ENCODE data around the gene PIK3R6.
A peak's percentile ranks its signal among the peaks of the same experiment; 100 is the strongest.

The PIK3R6 gene

DNA sequence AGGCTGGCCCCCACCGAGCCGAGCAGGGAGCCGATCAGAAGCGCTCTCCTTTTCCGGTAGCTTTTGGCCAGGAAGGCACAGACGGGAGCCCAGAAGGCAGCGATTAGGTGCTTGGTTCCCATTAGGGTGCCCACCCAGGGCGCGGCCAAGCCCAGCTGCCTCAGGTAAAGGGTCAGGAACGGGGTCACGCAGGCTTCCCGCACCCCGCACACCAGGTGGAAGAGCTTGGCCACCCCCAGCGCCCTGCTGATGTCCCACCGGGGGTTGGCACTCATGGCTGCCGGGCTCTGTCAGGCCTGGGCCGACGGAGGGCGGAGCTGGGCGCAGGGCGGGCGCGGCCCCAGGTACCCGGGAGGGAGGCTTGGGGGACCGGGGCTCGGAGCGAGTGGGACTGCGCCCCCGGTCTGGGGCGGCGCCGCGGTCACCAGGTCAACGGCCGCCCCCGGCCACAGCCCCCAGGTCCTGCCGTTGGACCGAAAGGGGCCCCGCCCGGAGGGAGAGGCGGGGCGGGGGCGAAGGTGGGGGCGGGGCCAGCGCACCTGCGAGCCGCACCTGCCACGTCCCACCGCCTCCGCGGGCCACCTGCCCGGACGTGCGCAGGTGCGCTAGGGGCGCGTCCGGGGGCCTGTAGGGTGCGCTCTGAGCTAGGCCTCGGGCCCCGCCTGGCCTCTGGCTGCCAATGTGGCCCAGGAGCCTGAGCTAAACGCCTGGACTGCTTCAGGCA is 68.5 kb downstream of the PIK3R6 start, which contains the start of gene MFSD6L:
MFSD6L (minus strand) TSS at position 520 of the 724 bp plus-strand sequence; CDS start at position 275, 245 bp downstream.
- DNase-seq = no peak

DNA sequence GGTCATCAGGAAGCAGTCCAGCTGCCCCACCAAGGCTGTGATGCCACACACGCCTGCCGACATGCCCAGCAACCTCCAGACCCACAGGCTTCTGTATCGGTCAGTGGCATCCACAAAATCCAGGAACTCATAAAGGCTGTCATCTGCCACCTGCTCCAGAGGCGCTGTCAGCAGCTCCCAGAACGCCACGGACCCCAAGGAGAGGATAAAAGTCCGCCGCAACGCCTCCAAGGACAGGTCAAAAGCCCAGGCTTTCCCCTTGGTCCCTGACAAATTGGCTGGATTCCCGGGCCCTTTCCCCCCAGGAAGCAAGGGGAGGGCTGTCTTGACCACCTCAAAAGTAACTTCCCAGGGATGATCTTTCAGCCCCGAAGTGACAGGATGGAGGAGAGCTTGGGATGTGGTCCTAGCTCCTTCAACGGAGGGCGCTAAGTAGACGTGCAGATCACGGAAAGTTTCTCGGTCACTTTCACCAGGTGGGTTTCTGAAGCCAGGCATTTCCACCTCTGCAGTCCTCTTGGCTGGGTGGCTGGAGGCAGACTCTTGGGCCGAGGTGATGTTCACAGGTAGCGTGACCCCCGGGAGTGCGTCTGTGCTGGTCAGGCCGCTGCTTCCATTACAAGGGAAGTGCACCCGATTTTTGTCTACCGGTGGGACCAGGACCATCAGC is 69.2 kb downstream of the PIK3R6 start:
- DNase-seq = no peak

DNA sequence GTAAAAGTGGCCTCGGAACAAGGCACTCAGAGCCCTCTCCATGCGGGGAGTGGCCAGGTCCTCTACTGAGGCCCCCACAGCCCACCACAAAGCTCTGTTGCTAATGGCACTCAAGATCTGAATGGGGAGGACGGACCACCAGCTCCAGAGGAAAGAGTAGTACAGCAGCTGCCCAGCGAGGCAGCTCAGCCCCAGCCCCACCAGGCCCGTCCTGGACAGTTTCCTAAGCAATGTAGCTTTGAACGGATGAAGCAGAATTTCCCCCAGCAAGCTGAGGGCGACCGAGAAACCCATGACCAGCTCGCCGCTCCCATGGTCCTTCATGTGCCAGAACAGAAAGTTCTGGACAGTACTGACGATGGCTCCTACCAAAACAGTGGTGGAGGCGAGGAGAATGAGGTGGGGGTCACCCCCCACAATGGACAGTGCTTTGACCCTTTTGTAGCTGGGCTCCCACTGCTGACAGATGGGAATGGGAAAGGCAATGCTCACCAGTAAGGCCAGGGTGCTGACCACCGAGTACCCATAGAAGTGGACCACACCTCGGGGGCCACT is 69.8 kb downstream of the PIK3R6 start:
- no peak for DNase-seq

DNA sequence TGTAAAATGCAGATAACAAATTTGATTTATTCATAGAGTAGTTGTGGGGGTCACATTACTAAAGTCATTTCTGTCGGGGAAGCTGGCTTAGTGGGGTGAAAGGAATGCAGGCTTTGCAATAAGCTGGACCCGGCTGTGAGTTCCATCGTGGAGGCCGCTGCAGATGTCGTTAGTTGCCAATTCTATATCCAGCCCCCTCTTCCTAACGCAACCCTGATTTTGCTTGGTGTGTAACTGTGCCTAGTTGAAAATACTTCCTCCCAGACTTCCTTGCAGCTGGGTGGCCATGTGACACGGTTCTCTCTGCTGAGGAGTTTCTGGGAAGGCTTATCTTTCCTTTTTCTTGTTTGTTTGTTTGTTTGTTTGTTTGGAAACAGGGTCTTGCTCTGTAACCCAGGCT is 72.8 kb downstream of the PIK3R6 start:
- DNase-seq = peak in 2 of 58 donors; percentile 3 to 6

DNA sequence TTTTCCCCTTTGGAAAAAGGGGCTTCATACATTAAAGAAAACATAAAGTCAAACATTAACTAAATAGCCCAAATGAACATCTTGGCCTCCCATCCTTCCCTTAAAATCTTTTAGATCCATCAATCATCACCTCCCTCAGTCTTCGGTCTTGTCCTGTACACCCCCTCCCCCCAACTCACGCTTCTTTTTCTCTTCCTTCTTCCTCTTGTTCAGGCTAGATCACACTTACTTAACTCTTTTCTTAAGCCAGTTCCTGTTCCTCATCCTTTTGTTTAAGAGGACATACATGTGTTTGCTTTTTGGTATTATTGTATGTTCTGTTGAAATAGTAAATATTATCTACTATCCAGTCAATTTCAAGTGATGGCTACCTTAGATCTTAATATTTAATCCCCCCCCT is 73.8 kb downstream of the PIK3R6 start:
- DNase-seq = no peak

DNA sequence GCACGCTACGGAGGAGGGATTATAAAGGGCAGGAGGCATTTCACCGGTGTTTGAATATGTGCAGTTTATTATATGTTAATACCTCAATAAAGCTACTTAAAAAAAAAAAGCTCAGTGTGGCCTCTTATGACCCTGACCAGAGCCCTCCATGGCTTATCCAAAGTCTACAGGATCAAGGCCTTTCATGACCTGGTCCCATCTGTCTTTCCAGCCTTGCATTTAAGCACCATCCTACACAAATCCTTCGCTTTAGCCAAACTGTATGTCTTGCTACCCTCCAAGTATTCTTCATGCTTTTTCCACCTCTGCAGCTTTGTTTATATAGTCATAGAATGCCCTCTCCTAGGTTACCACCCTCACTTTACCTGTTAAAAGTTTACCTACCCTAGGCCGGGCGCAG is 74.8 kb downstream of the PIK3R6 start:
- no peak for DNase-seq

DNA sequence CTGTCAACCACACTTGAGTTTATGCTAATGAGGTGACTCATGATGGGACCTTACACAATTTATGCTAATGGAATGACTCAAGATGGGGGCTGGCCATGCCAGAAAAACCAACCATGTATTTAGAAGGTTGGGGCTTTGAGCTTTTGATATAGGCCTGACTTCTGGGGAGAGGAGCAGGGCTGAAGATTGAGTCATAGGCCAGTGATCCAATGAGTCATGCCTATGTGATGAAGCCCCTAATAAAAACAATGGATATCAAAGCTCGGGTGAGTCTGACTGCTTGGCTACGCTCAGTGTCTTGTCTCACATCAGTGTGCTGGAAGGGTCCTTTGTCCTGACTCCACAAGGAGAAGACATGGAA is 75.6 kb downstream of the PIK3R6 start:
- no peak for DNase-seq

DNA sequence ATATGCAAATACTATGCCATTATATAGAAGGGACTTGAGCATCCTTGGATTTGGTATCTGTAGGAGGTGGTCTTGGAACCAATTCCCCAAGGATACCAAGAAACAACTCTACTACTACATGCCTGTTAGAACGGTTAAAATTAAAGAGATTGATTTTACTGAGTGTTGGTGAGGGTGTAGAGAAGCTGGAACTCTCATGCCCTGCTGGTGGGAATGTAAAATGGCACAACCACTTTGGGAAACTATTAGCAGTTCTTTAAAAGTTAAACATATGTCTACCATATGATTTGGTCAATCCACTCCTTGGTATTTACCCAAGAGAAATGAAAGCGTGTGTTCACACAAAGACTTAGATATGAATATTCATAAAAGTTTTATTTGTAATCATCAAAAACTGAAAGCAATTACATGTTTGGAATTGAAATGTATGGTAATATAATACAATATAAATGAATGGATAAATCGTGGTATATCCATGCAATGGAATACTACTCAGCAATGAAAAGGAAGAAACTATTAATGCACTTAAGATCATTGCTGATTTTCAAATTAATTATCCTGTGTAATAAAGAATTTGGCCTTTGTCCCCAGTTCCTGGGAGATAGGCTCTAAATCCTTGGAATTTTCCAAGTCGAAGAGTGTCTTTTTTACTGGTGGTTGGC is 76.1 kb downstream of the PIK3R6 start:
- no peak for DNase-seq

DNA sequence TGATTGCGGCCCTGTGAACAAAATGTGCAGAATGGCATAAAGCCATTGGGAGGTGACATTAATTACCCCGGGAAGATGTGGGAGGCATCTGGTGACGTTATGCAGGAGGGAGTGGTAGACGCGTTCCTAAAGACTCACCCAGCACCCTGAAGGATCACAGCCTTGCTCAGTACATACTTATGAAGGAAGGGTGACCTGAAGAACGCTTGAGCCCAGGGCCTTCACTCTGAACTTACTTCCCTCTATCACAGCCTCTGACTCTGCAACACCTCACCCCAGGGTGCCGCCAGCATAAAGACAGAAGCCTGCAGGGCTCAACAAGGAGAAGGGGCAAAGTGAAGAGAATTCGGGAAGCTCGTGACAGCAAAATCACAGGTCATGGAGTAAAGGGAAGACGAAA is 77.7 kb downstream of the PIK3R6 start:
- DNase-seq = no peak

DNA sequence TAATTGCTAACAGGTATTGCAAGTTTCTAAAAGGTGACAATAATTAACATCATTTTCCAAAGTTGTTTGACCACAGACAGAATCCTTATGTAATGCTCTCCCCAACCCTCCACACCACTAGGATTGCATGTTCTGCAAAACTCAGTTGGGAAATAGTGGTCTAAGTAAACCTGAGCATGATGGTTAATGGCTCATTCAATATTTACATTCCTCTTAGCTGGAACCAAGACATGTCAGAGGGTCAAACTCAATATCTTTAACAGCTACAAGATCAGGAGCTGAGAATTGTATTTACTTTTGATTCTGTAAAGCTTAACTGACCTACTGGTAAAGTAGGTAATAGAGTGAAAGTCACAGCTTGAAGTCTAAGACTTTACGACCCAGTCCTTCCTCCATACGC is 78.5 kb downstream of the PIK3R6 start:
- DNase-seq = no peak

DNA sequence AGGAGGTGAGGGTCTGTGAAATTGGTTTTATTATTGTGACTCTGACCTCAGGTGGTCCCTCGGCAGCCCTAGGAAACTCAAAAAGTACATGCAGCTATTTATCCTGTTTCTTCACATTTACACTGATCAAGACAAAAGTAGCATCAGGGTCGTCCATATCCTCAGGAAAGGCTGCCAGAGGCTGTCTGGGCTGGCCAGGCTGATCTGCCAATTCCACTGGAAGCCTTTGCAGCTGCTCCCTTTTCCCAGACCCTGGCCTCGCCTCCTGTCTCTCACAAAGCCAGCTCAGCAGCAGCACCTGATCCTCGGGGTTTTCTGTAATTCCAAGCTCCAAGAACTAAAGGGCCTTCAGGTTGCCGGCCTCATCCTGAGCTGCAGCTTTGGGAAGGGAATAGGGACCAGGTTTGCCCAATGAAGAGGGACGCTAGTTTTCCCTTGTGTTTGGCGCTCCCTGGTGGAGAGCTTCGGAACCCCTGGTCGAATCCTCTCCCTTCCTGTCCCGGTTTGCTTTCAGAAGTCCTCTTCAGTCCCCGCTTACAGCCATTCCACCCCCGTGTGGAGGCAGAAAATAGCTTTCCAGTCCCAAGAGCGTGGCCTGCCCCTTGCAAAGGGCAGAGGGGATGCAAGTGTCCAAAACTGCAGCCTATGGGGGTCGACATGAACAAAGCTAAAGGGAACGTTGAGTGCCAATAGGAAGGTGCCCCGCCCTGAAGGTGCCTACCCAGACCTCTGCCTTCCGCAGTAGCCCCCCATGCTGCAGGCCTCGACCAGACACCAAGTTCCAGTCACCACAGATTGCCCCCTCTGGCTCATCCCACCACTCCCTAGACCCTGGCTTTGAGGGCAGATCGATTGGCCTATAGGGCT is 81.7 kb downstream of the PIK3R6 start:
- DNase-seq = peak in 49 of 58 donors; percentile 5 to 75 (median 27)

DNA sequence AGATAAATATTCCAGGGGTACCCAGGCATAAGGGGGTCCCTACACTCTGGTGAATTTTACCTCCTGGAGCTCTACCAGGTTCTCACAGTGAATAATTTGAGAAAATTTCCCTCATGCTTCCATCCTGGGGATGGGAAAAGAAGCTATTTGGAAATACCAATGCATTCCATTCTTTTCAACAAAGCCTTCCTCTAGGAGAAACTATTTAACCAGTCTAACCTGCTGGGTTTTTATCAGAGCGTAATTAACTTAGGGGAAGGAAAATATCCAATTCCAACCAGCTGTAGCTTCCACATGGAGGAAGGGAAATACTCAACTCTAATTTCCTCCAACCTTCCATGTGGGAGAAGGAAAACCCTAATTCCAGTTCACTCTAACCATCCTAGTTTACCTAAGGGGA is 85.3 kb downstream of the PIK3R6 start:
- DNase-seq = no peak

DNA sequence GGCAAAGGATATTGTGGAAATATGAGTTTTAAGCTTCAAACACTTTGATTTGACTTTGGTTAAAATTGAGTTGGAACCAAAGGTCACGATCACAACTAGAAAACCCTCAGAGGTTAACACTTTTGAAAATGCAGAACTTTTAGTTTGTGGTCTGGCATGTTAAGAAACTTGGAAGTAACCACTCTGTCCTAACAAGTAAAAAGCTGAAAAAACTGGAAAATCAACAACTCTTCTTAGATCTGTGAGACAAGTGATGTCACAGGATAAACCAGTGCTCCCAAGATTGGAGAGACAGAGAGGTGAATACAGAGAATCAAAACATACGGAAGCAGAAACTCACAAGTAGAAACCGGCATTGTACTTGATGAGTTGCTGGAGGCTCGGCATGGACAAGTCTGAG is 85.7 kb downstream of the PIK3R6 start:
- no peak for DNase-seq

DNA sequence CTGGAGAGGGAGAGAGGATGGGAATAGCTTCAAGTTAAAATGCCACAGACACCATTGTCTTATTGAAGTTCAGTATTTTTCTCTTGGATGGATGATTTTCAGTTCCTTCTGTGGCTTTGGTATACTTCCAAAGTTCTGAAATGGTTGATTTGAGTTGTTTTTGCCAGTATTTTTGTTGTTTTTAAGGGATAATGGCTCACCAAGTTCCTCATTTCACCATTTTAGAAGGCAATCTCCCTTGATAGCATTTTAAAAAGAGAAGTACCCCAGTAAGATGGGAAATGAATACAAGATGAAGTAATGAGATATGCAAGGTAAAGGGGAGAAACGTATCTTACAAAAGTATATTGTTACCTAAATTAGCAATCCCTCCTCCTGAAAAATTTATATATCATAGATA is 90.6 kb downstream of the PIK3R6 start:
- DNase-seq = no peak

DNA sequence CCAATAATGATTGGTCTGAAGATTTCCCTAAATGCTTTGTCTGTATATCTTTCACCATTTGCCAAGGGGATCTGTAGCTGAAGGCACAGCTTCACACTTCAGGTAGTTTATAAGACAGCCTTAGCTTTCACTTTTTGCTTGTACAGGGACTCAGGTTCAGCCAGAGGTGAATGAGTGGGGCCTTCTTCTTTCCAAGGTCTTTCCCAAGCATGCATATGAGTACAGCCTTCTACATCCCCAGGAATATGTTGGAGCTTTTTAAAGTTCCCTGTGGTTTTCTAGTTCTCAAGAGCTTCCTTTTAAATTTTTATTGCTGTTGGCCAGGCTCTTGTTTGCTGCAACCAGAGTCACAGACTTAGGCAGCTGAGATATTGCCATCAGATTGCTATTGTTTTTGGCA is 91.2 kb downstream of the PIK3R6 start:
- no peak for DNase-seq

DNA sequence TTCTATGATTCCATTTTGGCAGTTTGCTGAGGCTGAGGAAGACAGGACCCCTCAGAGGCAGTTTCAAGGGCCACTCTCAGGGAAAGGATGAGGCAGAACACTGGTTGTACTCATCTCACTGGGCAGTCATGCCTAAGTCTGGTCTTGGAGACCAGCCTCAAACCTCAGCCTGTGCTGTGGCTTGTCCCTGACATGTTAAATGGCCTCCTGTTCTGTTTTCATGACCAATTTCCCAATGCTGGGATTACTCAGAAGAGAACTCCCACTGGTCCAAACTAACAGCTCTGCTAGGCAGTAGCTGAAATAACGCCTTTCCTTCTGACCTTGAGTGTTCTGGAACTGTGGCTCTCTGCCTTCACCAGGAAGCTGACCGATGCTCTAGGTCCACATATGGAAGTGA is 100.7 kb downstream of the PIK3R6 start:
- DNase-seq = no peak

DNA sequence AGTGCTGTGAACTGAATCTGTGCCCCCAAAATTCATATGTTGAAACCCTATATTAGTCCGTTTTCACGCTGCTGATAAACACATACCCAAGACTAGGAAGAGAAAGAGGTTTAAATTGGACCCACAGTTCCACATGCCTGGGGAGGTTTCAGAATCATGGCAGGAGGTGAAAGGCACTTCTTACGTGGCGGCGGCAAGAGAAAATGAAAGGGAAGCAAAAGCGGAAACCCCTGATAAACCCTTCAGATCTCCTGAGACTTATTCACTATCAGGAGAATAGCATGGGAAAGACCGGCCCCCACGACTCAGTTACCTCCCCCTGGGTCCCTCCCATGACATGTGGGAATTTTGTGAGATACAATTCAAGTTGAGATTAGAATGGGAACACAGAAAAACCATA is 105.5 kb downstream of the PIK3R6 start:
- DNase-seq = no peak

DNA sequence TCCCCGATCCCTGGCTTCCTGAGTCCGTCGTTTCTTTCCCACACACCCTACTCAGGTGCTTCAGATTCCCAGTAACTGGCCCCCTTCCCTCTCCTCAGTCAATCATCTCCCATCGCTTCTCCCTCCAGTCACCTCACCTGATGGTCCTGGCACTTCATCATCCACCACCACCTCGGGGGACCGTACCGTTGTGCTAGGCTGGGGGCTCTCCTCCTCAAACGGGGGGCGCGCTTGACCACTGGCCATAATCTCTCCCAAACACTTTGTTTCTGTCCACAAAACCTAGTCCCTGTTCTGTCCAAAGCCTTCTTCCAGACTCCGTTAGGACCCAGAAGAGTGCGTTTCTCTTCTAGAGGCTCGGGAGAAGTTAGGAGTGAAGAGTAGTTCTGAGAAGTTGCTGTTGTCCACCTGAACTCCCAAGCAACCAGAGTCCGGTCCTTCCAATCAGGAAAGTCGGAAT is 109.3 kb downstream of the PIK3R6 start, which contains the start of gene SPDYE4:
SPDYE4 (minus strand) TSS at position 410 of the 460 bp plus-strand sequence; CDS start at position 246, 164 bp downstream.
- DNase-seq = no peak

DNA sequence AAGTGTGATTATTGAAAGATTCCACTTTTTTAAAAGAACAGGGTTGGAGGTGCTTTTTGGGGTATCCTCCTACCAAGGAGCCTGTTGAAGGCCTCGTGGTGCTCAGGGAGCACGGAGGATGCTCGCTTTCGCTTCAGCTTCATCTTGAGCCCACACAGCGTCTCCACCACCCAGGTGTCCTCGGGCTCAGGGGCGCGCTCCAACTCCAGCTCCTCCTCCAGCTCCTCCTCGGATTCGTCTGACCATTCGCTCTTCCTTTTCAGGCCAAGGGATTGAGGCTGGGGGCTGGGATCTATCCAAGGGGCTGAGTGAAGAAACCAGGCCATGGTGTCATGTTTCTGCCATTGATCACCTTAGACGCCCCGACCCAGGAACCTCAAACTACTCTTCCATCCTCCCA is 110.3 kb downstream of the PIK3R6 start:
- no peak for DNase-seq

DNA sequence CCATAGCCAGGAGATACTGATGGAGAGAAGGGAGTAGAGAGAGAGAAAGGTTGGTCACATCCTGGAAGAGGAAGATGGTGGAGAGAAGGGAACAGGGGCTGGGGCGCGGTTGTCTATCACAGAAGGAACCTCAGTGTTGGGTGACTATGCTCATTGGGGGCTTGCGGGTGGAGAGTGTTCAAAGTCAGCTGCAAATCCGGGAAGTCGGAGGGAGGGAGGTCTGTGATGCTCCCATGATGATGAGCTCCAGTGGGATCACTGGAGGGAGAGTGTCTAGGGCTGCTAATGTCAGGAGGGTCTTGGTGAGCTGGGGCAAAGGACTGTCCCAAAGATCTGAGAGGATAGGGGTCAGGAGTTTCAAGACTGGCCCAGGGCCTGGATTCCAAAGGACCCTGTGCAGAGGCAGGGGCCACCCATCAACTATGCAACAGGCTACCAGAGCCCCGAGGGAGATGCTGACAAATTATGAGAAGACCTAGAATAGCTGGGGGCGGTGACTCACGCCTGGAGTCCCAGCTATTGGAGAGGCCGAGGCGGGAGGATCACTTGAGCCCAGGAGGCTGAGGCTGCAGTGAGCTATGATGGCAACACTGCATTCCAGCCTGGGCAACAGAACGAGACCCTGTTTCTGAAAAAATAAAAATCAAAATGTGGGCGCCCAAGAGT is 111.8 kb downstream of the PIK3R6 start:
- DNase-seq = no peak
